ENCODE measurements around the gene MMD.

DNA sequence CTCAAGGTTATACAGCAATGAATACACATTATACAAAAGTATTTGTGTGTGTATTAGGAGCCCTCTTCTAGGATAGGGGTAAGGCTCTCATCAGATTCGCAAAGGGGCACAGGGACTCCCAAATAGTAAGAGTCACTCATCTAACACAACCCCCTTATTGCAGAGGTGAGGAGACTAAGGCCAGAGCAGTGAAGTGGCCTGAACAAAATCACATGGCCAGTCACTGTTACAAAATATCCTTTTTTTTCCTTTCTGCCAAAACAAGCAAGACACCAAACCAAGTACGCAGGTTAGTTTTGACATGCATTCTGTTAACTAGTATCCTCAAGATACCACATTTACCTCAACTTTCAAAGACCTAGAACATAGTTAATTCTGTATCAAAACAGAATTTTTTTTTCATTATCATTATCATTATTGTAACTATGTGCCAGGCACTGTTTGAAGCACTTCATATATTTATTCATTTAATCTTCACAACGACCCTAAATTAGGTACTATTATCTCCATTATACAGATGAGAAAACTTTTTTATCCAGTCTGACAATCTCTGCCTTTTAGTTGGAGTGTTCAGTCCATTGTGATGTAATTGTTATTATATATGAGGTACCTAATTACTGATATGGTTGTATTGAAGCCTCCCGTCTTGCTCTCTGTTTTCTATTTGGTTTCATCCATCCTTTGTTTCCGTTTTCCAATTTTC, 25.7 kb downstream of the MMD start:
- TF ChIP-seq, protein P1, sequence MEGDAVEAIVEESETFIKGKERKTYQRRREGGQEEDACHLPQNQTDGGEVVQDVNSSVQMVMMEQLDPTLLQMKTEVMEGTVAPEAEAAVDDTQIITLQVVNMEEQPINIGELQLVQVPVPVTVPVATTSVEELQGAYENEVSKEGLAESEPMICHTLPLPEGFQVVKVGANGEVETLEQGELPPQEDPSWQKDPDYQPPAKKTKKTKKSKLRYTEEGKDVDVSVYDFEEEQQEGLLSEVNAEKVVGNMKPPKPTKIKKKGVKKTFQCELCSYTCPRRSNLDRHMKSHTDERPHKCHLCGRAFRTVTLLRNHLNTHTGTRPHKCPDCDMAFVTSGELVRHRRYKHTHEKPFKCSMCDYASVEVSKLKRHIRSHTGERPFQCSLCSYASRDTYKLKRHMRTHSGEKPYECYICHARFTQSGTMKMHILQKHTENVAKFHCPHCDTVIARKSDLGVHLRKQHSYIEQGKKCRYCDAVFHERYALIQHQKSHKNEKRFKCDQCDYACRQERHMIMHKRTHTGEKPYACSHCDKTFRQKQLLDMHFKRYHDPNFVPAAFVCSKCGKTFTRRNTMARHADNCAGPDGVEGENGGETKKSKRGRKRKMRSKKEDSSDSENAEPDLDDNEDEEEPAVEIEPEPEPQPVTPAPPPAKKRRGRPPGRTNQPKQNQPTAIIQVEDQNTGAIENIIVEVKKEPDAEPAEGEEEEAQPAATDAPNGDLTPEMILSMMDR (IDR thresholded peaks at IDR 0.05), result no peak
- TF ChIP-seq, protein P2, sequence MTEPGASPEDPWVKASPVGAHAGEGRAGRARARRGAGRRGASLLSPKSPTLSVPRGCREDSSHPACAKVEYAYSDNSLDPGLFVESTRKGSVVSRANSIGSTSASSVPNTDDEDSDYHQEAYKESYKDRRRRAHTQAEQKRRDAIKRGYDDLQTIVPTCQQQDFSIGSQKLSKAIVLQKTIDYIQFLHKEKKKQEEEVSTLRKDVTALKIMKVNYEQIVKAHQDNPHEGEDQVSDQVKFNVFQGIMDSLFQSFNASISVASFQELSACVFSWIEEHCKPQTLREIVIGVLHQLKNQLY (CRISPR knock-in tag; IDR thresholded peaks at IDR 0.05), result no peak
- TF ChIP-seq ZSCAN18 (CRISPR knock-in tag; IDR thresholded peaks at IDR 0.05), result no peak
- TF ChIP-seq, protein P3, sequence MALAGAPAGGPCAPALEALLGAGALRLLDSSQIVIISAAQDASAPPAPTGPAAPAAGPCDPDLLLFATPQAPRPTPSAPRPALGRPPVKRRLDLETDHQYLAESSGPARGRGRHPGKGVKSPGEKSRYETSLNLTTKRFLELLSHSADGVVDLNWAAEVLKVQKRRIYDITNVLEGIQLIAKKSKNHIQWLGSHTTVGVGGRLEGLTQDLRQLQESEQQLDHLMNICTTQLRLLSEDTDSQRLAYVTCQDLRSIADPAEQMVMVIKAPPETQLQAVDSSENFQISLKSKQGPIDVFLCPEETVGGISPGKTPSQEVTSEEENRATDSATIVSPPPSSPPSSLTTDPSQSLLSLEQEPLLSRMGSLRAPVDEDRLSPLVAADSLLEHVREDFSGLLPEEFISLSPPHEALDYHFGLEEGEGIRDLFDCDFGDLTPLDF (CRISPR knock-in tag; IDR thresholded peaks at IDR 0.05), result no peak
- no peak for TF ChIP-seq IRF1 (CRISPR knock-in tag; IDR thresholded peaks at IDR 0.05)
